H9 (cell line): ENCODE data around the gene RPS16. TPM values are rescaled to one million over a fixed set of nuclear protein-coding genes. Genes with fewer than 3 reads are reported as not detected.
A peak's percentile ranks its signal among the peaks of the same experiment; 100 is the strongest.

Source experiments
- DNase-seq: peaks from one replicate; pipeline ENCODE4 v3.0.0-alpha.2; 2017
- H2AFZ ChIP-seq: one replicate; pipeline ENCODE4 v1.6.1; 2013; ENCODE audit warnings: mild to moderate bottlenecking, low read length, control low read depth, moderate library complexity
- H2AK5ac ChIP-seq: 2 replicates; pipeline ENCODE4 v1.6.1; 2013; ENCODE audit warnings: low read length, control low read depth, mixed read lengths; ENCODE audit not compliant: insufficient read length
- H2BK120ac ChIP-seq: one replicate; pipeline ENCODE4 v1.6.1; 2013; ENCODE audit warnings: low read depth, mild to moderate bottlenecking, low read length, control low read depth, inconsistent platforms; ENCODE audit not compliant: poor library complexity, severe bottlenecking
- H2BK12ac ChIP-seq: 2 replicates; pipeline ENCODE4 v1.6.1; 2013; ENCODE audit warnings: low read length, control low read depth, mixed read lengths, low read depth; ENCODE audit not compliant: insufficient read length
- H2BK15ac ChIP-seq: 2 replicates; pipeline ENCODE4 v1.6.1; 2013; ENCODE audit warnings: low read depth, low read length, control low read depth
- H2BK20ac ChIP-seq: one replicate; pipeline ENCODE4 v1.6.1; 2013; ENCODE audit warnings: low read depth, mild to moderate bottlenecking, low read length, control low read depth, inconsistent platforms; ENCODE audit not compliant: poor library complexity, severe bottlenecking
- H2BK5ac ChIP-seq: 2 replicates; pipeline ENCODE4 v1.6.1; 2013; ENCODE audit warnings: low read length, control low read depth, mixed read lengths; ENCODE audit not compliant: insufficient read length
- H3K14ac ChIP-seq: 2 replicates; pipeline ENCODE4 v1.6.1; 2013; ENCODE audit warnings: low read length, control low read depth; ENCODE audit not compliant: insufficient read depth
- H3K18ac ChIP-seq: 2 replicates; pipeline ENCODE4 v1.6.1; 2013; ENCODE audit warnings: low read depth, mild to moderate bottlenecking, mixed read lengths, low read length, control low read depth; ENCODE audit not compliant: insufficient read length
- H3K23ac ChIP-seq: 2 replicates; pipeline ENCODE4 v1.6.1; 2013; ENCODE audit warnings: low read length, control low read depth, mixed read lengths, low read depth; ENCODE audit not compliant: insufficient read length
- H3K23me2 ChIP-seq: 2 replicates; pipeline ENCODE4 v1.6.1; 2013; ENCODE audit warnings: low read depth, mild to moderate bottlenecking, mixed read lengths, low read length, control low read depth; ENCODE audit not compliant: insufficient read length, poor library complexity, severe bottlenecking
- H3K27ac ChIP-seq: 2 replicates; pipeline ENCODE4 v1.5.1; 2013; ENCODE audit warnings: low read length, control low read depth, mixed read lengths, low read depth; ENCODE audit not compliant: insufficient read length
- H3K27me3 ChIP-seq: 2 replicates; pipeline ENCODE4 v1.6.1; 2013; ENCODE audit warnings: low read length, control low read depth, inconsistent platforms; ENCODE audit not compliant: insufficient read depth
- H3K4ac ChIP-seq: 2 replicates; pipeline ENCODE4 v1.6.1; 2013; ENCODE audit warnings: low read depth, mild to moderate bottlenecking, control low read depth, inconsistent platforms, low read length, moderate library complexity
- H3K4me1 ChIP-seq: 2 replicates; pipeline ENCODE4 v1.6.1; 2013; ENCODE audit warnings: low read length, control low read depth, inconsistent platforms; ENCODE audit not compliant: insufficient read depth
- H3K4me2 ChIP-seq: 2 replicates; pipeline ENCODE4 v1.6.1; 2013; ENCODE audit warnings: low read length, control low read depth, mixed read lengths; ENCODE audit not compliant: insufficient read length, insufficient read depth
- H3K56ac ChIP-seq: 2 replicates; pipeline ENCODE4 v1.6.1; 2013; ENCODE audit warnings: low read depth, mild to moderate bottlenecking, mixed read lengths, low read length, control low read depth; ENCODE audit not compliant: insufficient read length
- H3K79me1 ChIP-seq: 2 replicates; pipeline ENCODE4 v1.6.1; 2013; ENCODE audit warnings: low read depth, mild to moderate bottlenecking, moderate library complexity, low read length, control low read depth, inconsistent platforms; ENCODE audit not compliant: insufficient read depth, poor library complexity, severe bottlenecking
- H3K79me2 ChIP-seq: 2 replicates; pipeline ENCODE4 v1.6.1; 2013; ENCODE audit warnings: low read length, control low read depth, inconsistent platforms; ENCODE audit not compliant: insufficient read depth
- H3K9ac ChIP-seq: 2 replicates; pipeline ENCODE4 v1.6.1; 2013; ENCODE audit warnings: low read length, control low read depth, mixed read lengths; ENCODE audit not compliant: insufficient read length; ENCODE audit errors: extremely low read depth
- H3K9me3 ChIP-seq: one replicate; pipeline ENCODE4 v1.6.1; 2013; ENCODE audit warnings: low read depth, low read length, inconsistent platforms; ENCODE audit not compliant: control insufficient read depth
- H3T11ph ChIP-seq: one replicate; pipeline ENCODE4 v1.6.1; 2013; ENCODE audit warnings: mild to moderate bottlenecking, low read length, control low read depth, inconsistent platforms
- H4K20me1 ChIP-seq: one replicate; pipeline ENCODE4 v1.6.1; 2013; ENCODE audit not compliant: control insufficient read depth, insufficient read length, insufficient read depth
- H4K5ac ChIP-seq: 2 replicates; pipeline ENCODE4 v1.6.1; 2013; ENCODE audit warnings: low read depth, mild to moderate bottlenecking, mixed read lengths, low read length, control low read depth; ENCODE audit not compliant: insufficient read length
- H4K8ac ChIP-seq: replicated peaks from 2 replicates; pipeline ENCODE4 v1.6.1; 2013; ENCODE audit warnings: low read length, control low read depth, mixed read lengths, low read depth; ENCODE audit not compliant: insufficient read length
- H4K91ac ChIP-seq: 2 replicates; pipeline ENCODE4 v1.6.1; 2013; ENCODE audit warnings: low read depth, mild to moderate bottlenecking, moderate library complexity, mixed read lengths, low read length, control low read depth; ENCODE audit not compliant: insufficient read length
- H3K27ac Mint-ChIP-seq, 3 experiments: 2 replicates in 2 of 3; 3 replicates in 1 of 3; pipeline ENCODE4 v1.8.0; 2020 to 2021; ENCODE audit warnings: mixed read lengths in 3 of 3, mild to moderate bottlenecking in 1 of 3, moderate library complexity in 1 of 3
- H3K27me3 Mint-ChIP-seq: 2 replicates; pipeline ENCODE4 v1.8.0; 2021; ENCODE audit warnings: low read depth, mild to moderate bottlenecking, moderate library complexity, mixed read lengths
- H3K36me3 Mint-ChIP-seq, 3 experiments: 2 replicates in 2 of 3; 3 replicates in 1 of 3; pipeline ENCODE4 v1.8.0; 2020 to 2021; ENCODE audit warnings: low read depth in 3 of 3, mixed read lengths in 3 of 3; ENCODE audit not compliant: insufficient read depth in 1 of 3
- H3K4me1 Mint-ChIP-seq, 2 experiments: 2 replicates each; pipeline ENCODE4 v1.8.0; 2020; ENCODE audit warnings: mixed read lengths in 2 of 2
- H3K4me3 Mint-ChIP-seq, 2 experiments: 2 replicates in 1 of 2; 3 replicates in 1 of 2; pipeline ENCODE4 v1.8.0; 2020 to 2021; ENCODE audit warnings: mild to moderate bottlenecking in 2 of 2, mixed read lengths in 2 of 2, moderate library complexity in 1 of 2
- H3K9me3 Mint-ChIP-seq, 2 experiments: 2 replicates in 1 of 2; 3 replicates in 1 of 2; pipeline ENCODE4 v1.8.0; 2020; ENCODE audit warnings: mild to moderate bottlenecking in 2 of 2, mixed read lengths in 2 of 2, moderate library complexity in 1 of 2
- WGBS: extraction: QIAGEN DNeasy Blood & Tissue Kit; methylation state at CpG from one replicate; pipeline ENCODE4 v1.1.7; 2013; ENCODE audit warnings: missing lambda C conversion rate, low lambda C conversion rate, mixed read lengths; ENCODE audit not compliant: insufficient read length; ENCODE audit errors: extremely low coverage; 5-methylcytosine and 5-hydroxymethylcytosine counted together
- total RNA-seq: library from RNA; stranded (reverse); gene quantifications from 2 replicates; pipeline ENCODE4 v1.2.1, GENCODE V29; 2021
- TF ChIP-seq, protein P1 (sequence below): fragments of 200-600 bp; sonication (generic); conservative IDR thresholded peaks from 3 replicates; pipeline ENCODE4 v1.8.0; 2021; ENCODE audit warnings: antibody characterized with exemption, mild to moderate bottlenecking

RPS16 gene
- total RNA-seq, 1 experiment from 2014 or later: 2,711 TPM

DNA sequence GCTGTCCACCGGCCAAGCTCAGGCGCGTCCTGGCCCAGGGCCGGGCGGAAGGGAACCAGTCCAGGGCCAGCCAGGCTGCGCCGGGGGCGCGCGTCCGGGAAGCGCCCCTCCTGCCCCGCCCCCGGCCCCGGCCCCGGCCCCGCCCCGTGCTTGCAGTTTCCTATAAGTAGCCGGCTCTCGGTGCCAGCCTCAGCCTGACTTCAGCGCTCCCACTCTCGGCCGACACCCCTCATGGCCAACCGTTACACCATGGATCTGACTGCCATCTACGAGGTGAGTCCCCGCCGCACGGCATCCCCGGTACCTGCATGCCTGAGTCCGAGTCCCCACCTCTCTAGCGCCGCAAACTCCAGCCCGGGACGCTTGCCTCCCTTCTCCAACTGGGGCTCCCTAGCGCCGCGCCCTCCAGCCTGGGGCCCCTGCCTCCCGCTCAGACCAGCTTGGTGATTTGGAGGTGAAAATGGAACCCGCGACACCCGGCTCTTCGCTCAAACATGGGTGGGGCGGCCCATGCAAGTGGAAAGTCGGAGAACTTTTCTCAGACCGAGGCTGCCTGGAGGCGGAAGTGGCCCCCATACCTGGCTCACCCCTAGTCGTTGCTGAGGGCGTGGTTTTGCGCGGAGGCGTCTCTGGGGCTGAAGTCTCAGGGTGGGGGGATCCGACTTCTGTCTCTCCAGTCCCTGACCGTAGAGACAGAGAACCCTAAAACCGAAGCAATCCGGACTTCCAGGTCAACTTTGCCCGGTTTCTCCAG is 28.9 kb downstream of the RPS16 start, which contains the start of gene ZFP36:
TSS of gene ZFP36 (plus strand) at position 192 of the 754 bp plus-strand sequence. CDS start at position 250, 58 bp downstream.
- H4K91ac ChIP-seq: no peak within 1 kb of the TSS
- H3K27me3 ChIP-seq: no peaks in the 10 kb centered on the region
- TF ChIP-seq, protein P1, sequence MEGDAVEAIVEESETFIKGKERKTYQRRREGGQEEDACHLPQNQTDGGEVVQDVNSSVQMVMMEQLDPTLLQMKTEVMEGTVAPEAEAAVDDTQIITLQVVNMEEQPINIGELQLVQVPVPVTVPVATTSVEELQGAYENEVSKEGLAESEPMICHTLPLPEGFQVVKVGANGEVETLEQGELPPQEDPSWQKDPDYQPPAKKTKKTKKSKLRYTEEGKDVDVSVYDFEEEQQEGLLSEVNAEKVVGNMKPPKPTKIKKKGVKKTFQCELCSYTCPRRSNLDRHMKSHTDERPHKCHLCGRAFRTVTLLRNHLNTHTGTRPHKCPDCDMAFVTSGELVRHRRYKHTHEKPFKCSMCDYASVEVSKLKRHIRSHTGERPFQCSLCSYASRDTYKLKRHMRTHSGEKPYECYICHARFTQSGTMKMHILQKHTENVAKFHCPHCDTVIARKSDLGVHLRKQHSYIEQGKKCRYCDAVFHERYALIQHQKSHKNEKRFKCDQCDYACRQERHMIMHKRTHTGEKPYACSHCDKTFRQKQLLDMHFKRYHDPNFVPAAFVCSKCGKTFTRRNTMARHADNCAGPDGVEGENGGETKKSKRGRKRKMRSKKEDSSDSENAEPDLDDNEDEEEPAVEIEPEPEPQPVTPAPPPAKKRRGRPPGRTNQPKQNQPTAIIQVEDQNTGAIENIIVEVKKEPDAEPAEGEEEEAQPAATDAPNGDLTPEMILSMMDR: no peak
- peak within 1 kb of the TSS; percentile 74 for H3K4me2 ChIP-seq
- peak within 1 kb of the TSS; percentile 72 for H3K18ac ChIP-seq
- no peak within 1 kb of the TSS for H2AK5ac ChIP-seq
- Mint-ChIP-seq H3K27ac (peak within 1 kb of the TSS; percentile 67 to 98 (median 87); a peak in 6 of 7 replicates), H3K4me3 (peak within 1 kb of the TSS; percentile 83 to 92), H3K4me1 (peaks cover 42 to 56% of the 10 kb centered on the region in 2 experiments), H3K9me3 (no peaks in the 10 kb centered on the region), H3K27me3 (no peaks in the 10 kb centered on the region), H3K36me3 (peaks cover 8 to 13% (median 11%) of the 10 kb centered on the region in 3 experiments)
- no peak within 1 kb of the TSS for H2AFZ ChIP-seq
- H4K20me1 ChIP-seq: peaks cover 2% of the 10 kb centered on the region
- H2BK5ac ChIP-seq: no peak within 1 kb of the TSS
- no peak within 1 kb of the TSS for H3K27ac ChIP-seq
- H3K23me2 ChIP-seq: peaks cover 27% of the 10 kb centered on the region
- H3K79me2 ChIP-seq: peaks cover 3% of the 10 kb centered on the region; the same call in 1 of the 2 replicates
- H3K9me3 ChIP-seq: no peaks in the 10 kb centered on the region
- DNase-seq: peak; percentile 86
- H4K8ac ChIP-seq: no peak within 1 kb of the TSS
- no peak within 1 kb of the TSS for H2BK15ac ChIP-seq
- H2BK120ac ChIP-seq: no peak within 1 kb of the TSS
- no peak within 1 kb of the TSS for H4K5ac ChIP-seq
- H3K14ac ChIP-seq: peak within 1 kb of the TSS; percentile 89
- H3K4ac ChIP-seq: no peak within 1 kb of the TSS
- no peak within 1 kb of the TSS for H3K23ac ChIP-seq
- no peak within 1 kb of the TSS for H2BK12ac ChIP-seq
- no peak within 1 kb of the TSS for H2BK20ac ChIP-seq
- no peaks in the 10 kb centered on the region for H3K79me1 ChIP-seq
- peak within 1 kb of the TSS; percentile 83 for H3K9ac ChIP-seq
- H3K56ac ChIP-seq: no peak within 1 kb of the TSS
- no CpG with 5 or more reads among the region's 56 CpGs for WGBS
- peaks cover 8% of the 10 kb centered on the region; the same call in 1 of the 2 replicates for H3K4me1 ChIP-seq
- H3T11ph ChIP-seq: no peak within 1 kb of the TSS
